ENCODE data around the gene SNRNP35.
"Not testable (repeated sequence)": the region's sequence is repeated elsewhere in the genome, so short reads cannot be mapped to it uniquely, and the experiment has no call there.

The SNRNP35 gene

DNA sequence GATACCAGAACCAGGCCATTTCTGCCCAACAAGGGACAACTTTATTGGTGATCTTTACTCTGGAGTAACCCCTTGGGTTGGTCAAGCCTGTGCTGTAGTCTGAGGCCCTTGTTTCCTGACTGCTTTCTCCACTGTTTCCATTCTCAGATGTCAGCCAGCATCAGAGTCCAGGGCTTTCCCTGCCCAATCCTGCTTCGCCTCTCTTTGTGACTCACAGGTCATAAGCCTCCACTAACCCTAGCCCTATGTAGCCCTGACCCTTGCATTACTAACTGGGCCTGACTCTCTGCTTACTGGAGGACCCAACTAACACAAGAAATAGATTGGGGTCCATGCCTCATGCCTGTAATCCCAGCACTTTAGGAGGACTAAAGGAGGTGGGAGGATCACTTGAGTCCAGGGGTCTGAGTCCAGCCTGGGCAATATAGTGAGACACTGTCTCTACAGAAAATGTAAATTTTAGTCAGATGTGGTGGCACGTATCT, 8.6 kb upstream of the SNRNP35 start:
- no peak for DNase-seq (ENCODE audit: low read depth, low spot score)

DNA sequence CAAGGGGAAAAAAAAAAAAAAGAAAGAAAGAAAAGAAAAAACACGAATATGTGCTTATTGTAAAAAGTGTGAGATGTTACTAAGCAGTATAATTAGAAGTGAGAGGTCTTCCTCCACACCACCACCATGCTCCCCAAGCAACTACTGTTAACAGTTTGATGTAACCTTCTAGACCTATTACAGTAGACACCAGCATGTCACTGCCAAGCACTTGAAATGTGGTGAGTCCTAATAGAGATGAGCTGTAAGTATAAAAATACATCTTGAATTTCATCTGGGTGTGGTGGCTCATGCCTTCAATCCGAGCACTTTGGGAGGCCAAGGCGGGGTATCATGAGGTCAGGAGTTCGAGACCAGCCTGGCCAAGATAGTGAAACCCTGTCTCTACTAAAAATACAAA, 8.1 kb upstream of the SNRNP35 start:
- no peak for DNase-seq (ENCODE audit: low read depth, low spot score)

DNA sequence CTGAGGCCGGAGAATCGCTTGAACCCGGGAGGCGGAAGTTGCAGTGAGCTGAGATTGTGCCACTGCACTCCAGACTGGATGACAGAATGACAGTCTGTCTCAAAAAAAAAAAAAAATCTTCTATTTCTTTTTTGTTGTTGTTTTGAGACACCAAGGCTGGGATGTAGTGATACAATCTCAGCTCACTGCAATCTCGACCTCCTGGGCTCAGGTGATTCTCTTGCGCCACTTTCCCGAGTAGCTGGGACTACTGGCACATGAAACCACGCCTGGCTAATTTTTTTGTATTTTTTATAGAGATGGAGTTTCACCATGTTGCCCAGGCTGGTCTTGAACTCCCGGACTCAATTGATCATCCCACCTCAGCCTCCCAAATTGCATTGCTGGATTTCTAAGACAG, 7.3 kb upstream of the SNRNP35 start:
- DNase-seq (ENCODE audit: low read depth, low spot score) = no peak

DNA sequence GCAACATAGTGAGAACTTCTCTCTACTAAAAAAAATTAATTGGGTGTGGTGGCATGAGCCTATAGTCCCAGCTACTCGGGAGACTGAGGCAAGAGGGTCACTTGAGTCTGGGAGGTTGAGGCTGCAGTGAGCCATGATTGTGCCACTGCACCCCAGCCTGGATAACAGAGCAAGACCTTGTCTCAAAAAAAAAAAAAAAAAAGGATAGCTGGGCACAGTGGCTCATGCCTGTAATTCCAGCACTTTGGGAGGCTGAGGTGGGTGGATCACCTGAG, 5.7 kb upstream of the SNRNP35 start:
- DNase-seq (ENCODE audit: low read depth, low spot score) = not testable (repeated sequence)

DNA sequence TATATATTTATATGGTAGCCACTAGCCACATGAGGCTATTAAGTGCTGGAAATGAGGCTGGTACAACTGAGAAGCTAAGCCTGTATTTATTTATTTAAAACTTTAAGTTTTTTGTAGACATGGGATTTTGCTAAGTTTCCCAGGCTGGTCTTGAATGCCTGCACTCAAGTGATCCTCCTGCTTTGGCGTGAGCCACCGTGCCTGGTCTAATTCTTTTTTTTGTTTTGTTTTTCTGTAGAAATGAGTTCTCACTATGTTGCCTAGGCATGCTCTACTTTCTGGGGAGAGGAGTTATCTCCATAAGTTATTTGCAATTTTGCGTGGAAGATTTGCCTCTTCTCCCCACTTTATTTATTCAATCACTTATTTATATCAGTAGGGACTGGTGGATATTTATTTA, 4.8 kb upstream of the SNRNP35 start:
- no peak for DNase-seq (ENCODE audit: low read depth, low spot score)

DNA sequence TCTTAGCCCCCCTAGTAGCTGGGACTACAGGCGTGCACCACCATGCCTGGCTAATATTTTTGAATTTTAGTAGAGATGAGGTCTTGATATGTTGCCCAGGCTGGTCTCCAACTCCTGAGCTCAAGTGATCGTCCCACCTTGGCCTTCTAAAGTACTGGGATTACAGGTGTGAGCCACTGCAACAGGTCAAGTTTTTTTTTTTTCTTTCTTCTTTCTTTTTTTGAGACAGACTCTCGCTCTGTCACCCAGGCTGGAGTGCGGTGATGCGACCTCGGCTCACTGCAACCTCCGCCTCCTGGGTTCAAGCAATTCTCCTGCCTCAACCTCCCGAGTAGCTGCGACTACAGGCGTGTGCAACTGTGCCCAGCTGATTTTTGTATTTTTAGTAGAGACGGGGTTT, 5.2 kb downstream of the SNRNP35 start:
- not testable (repeated sequence) for DNase-seq (ENCODE audit: low read depth, low spot score)

DNA sequence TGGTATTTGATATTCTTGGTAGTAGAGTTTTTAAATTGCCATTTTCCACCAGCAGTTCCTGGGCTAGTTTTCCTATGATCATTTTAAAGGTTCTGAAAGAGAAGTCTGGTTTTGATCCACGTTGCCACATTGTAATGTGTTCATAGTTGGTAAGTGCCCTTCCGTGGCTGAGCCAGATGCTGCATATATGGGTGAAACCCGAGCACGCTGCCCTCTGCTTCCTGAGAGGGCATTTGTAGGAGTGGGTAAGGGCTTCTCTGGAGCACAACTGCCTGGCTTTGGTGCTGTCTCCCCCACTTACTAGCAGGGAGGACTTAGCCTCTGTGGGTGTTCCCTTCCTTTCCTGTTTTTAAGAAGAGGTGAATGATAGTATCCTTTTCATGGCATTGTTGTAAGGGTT, 7.1 kb downstream of the SNRNP35 start:
- no peak for DNase-seq (ENCODE audit: low read depth, low spot score)

DNA sequence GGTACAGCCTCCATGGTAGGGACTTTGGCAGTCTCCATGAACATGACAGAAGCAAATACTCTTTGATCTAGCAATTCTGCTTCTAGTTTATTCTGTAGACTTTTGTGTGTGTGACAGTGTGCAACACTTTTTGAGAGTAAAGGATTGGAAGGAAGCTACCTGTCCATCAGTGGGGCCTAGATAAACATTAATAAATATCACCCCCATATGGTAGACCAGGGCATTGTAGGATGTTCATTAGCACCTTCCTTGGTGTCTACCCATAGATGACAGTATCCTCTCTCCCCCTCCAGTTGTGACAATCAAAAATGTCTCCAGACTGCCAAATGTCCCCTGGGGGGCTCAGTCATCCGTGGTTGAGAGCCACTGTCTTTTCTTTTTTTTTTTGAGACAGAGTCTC, 10.8 kb downstream of the SNRNP35 start:
- no peak for DNase-seq (ENCODE audit: low read depth, low spot score)

DNA sequence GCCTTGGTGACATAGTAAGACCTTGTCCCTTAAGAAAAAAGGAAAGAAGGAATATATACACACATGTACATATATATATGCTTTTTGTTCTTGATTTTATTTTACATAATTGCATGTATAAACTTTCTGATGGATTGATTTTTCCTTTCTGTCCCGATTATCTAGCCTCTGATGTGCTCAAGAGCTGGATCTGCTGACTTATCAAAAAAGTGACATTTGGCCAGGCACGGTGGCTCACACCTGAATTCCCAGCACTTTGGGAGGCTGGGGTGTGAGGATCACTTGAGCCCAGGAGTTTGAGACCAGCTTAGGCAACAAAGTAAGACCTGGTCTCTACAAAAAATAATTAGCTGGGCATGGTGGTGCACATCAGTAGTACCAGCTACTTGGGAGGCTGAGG, 12.0 kb downstream of the SNRNP35 start:
- DNase-seq (ENCODE audit: low read depth, low spot score) = no peak

DNA sequence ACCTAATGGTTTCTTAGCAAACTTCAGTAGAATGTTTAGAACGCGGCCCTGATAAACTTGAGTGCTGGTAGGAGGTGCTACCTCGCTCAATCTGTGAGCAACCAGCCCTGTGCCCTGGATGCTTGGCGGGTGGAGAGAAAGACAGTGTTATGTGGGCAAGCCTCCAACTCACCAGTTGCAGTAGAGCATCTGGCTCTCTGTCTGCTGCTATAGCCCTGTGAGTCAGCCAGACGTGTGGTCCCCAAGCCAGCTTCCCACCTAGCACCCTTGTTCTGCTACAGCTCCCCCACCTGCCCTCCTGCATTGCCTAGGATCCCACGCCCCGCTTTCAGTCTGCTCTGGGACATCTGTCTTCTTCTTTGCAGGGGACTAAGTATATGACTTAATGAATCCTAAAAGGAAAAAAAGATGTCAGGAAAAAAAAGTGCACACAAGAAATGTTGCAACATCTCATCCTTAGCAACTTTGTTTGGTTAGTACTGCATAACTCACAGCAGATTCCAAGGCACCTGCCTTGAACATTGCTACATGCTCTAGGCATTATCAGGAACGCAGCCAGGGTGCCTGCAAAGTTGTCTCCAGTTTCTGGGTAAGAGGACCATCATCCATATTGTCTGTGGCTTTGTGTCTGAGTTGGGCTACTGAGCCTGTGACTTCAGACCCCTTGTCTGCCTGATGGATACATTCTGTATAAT, 13.6 kb downstream of the SNRNP35 start:
- no peak for DNase-seq (ENCODE audit: low read depth, low spot score)

DNA sequence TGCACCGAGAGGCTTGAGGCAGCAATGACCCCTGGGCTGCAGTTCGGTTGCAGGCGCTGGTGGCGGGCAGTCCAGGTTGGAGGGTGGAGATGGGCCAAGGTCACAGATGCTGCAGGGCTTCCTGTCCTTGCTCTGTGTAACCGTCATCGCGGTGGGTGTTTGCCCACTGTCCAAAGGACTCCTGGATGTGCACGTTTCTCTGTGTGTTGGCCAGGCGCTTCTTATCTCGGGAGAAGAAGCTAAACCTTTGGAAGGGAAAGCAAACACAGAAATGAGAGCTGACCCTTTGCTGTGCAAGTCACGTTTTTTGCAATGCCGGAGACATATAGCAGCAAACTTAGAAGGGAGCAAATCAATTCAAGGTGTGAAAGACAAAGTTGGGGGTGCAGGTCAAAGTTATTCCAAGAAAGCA, 14.5 kb downstream of the SNRNP35 start:
- no peak for DNase-seq (ENCODE audit: low read depth, low spot score)

DNA sequence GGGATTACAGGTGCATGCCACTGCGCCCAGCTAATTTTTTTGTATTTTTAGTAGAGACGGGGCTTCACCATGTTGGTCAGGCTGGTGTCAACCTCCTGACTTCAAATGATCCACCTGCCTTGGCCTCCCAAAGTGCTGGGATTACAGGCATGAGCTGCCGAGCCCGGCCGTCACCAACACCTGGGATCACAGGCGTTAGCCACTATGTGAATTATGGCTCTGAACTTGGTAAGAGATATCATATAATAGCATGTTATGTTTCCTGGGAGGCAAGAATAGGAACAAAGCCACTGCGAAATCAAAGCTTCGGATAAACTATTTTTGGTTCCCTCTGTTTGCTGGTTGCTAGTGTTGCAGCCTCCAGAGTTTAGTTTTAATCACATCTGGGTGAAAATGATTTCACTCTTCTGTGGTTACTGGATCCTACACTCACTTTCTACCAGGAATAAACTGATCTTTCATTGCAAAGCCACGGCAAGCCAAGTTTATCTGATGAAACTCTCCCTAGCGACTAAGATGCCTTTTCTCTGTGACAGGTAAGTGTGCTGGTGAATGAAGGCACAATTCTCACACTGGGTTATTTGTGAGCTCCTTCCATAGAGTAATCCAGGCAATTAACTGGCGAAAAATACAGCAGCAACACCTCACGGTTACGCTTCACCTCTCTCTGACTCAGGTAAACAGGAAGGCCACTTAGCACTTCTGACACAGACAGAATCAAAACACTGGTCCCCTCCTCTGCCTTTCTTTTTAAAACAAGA, 16.7 kb downstream of the SNRNP35 start:
- DNase-seq (ENCODE audit: low read depth, low spot score) = no peak

DNA sequence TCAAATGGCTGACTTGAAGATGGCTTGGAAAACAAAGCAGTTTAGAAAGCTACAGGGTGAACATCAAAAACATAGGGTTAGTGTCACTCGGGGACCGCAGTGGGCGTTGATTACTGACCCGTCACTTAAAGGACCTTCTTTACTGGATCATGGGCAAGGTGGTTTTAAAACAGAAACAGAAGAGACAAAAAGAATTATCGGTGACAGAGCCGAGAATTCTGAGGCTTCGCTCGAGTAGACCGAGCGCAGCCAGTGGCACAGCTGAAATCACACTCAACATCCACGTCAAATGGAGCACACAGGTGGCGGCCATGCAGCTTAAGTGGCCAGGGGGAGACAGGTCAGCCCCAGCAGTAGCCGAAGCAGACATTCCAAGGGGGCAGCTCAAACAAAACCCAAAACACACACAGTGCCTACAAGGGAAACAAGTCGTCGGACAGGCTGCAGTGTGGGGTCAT, 17.3 kb downstream of the SNRNP35 start:
- no peak for DNase-seq (ENCODE audit: low read depth, low spot score)

DNA sequence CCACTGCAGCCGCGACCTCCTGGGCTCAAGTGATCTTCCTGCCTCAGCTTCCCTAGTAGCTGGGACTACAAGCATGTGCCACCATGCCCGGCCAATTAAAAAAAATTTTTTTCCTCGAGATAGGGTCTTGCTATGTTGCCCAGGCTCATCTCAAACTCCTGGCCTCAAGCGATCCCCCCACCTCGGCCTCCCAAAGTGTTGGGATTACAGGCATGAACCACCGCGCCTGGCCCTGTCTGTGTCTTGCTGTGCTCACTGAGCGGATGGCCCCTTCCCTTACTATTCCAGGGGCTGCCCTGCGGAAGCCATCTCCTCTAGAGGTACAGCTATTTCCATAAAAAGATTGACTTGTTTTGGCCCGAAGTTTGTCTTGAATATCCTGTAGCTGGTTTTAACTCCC, 20.1 kb downstream of the SNRNP35 start:
- no peak for DNase-seq (ENCODE audit: low read depth, low spot score)

DNA sequence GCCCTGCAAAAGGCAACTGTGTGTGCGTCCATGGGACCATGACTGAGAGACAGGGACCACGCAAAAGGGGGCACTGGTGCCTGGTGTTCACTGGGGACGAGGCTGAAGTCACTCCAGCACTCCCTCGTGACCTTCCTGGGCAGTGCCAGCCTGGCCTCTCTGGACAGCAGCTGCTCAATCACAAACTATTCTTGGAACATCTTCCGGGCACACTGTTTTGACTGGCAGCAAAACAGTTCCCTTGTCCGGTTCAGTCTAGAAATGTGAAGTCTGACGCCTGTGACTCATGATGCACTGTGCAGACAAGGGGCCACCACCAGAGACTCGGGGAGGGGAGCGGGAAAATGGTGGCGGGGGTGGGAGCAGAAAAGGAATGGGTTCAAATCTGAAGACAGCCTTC, 20.8 kb downstream of the SNRNP35 start:
- no peak for DNase-seq (ENCODE audit: low read depth, low spot score)

DNA sequence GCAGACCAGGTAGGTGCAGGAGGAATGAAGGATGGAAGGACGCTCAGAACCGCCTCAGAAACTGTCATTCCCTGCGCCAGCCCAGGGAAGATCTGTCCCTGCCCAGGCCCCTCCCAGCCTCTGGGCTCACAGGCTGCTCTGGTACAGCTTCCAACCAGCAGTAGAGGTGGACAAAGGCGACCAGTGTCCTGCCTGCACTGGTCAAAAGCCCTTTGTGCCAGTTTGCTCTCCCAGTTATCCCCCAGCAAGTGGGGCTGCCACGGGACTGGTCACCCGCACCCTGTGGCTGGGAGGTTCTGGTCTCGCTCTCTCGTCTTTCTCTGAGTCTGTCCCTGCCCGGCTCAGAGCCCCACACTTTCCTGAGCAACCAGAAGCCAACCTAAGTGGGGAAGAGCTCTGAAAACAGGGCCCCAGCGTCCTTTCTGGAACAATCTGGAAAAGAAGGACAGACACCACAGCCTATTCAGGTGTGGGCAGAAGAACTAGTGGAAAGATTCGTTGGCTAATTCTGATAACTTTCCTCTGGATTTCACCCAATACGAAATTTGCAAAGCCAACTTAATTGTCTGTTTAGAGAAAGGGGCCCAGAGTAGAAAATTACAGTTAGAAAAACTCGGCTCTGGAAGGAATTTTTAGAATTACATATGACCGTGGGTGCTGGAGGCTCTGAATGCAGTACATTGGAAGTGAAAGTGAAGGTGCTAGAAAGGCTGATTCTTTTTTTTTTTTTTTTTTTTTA, 21.7 kb downstream of the SNRNP35 start:
- no peak for DNase-seq (ENCODE audit: low read depth, low spot score)

DNA sequence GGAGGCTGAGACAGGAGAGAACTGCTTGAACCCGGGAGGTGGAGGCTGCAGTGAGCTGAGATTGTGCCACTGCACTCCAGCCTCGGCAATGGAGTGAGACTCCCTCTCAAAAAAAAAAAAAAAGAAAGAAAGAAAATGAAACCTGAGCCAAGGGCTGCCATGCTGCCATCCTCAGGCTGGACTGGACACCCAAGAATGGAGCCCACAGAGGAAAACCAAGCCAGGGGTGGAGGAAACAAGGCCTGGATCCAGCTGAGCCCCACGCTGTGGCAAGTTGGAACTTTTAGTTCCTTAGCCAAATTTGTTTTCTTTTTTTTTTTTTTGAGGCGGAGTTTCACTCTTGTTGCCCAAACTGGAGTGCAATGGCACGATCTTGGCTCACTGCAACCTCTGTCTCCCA, 23.3 kb downstream of the SNRNP35 start:
- DNase-seq (ENCODE audit: low read depth, low spot score) = not testable (repeated sequence)

DNA sequence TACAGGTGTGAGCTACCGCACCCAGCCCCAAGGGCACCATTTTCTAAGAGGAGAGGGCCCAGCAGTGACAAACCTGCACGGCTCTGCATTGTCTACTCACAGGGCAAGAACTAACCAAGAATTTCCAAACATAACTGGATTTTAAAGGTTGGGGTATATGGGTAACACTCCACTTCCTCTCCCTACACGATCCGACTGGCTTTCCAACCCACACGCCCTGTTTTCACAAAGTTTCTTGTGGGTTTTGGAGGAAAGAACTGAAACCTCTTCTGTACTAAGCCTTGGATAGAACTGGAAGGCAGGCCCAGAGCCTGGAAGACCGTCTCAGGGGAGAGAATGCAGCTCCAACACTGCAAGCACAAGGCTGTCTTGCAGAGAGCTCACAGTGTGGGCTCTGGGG, 24.9 kb downstream of the SNRNP35 start:
- DNase-seq (ENCODE audit: low read depth, low spot score) = no peak

DNA sequence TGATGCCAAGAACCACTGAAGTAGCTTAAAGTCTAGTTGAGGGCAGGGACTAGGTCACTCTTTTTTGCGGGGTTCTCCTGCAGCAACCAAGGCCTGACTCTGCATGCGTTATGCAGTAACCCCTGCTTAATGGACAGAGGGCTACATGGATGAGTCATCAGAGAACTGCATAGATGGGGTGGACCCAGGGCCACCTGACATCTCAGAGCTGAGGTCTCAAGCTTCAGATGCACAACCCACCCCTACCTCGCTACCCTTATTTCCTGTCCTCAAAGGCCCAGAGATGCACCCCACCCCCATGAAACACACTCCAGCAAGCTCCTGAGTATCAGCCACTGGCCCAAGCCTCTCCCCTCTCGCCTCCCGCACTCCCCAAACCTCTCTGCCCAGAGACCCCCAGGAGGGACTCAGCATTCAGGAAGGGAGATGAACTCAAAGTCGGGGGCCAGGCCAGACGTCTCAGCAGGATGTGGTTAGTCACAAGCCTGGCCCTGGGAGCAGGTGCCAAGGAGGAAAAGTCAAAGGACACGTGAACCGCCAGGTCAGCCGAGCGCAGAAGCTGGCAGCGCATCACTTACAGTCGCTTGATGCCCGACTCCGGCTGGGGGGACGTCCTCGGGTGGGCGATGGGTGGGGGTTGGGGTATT, 25.8 kb downstream of the SNRNP35 start:
- no peak for DNase-seq (ENCODE audit: low read depth, low spot score)

DNA sequence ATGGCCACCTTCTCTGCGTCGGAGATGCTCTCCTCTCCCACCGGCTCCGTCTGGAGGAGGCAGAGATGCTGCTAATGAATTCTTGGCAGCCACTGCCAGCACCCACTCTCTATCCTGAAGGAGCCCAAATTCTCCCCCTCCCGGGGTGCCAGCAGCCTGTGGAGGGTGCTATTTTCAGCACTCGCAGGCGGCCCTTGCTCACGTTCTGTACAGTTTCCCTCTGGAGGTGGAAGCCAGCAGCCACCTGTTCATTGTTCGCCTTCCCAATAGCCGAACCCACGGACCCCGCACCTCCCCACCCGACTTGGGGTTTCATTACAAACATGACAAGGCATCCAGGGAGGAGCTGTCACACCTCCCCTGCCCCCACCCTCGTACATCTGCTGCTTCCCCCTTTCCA, 27.8 kb downstream of the SNRNP35 start:
- DNase-seq (ENCODE audit: low read depth, low spot score) = no peak

DNA sequence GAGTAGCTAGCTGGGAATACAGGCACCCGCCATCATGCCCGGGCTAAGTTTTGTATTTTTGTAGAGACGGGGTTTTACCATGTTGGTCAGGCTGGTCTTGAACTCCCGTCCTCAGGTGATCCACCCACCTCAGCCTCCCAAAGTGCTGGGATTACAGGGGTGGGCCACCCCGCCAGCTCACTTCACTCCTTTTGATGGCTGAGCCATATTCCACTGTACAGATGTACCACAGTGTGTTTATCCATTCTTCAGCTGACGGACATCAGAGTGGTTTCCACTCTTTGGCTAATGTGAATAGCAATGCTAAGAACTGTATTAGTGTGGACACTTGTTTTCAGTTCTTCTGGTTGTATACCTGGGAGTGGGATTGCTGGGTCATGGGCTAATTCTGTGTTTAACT, 29.5 kb downstream of the SNRNP35 start:
- DNase-seq (ENCODE audit: low read depth, low spot score) = no peak

DNA sequence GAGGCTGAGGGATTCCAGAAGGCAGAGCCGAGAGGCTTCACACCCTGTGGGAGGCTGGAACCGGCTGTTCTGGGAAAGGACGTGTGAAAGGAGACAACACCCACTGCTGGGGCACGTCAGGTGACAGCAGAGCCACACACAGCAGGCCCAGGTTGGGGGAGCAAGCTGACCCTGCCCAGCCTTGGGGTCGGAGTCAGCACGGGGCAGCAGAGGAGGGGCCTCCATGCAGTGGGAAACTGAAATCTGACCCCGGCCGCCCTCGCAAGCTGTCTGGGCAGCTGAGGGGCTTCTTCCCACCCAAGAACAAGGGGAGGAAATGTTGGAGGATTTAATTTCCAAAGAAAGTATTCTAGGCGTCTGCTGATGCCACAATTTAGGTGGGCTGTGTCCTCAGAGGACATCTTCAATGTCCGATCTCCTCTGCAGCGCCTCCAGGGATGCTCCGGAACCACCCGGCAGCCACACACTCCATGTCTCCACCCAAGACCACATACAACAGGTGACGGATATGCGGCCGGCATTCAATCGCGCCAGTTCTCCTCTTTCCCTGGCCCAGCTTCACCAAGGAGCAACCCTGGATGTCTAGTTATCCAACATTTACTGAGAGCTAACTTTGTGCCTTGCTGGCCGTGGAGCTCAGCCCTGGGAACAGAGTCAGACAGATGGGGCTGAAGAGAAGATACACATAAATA, 30.7 kb downstream of the SNRNP35 start:
- no peak for DNase-seq (ENCODE audit: low read depth, low spot score)
